SHP77 (cell line): ENCODE data around the gene AUTS2.
"Not testable (repeated sequence)": the region's sequence is repeated elsewhere in the genome, so short reads cannot be mapped to it uniquely, and the experiment has no call there.

Experiments
- DNase-seq, 2 experiments: peaks; one replicate each; lab custom pipeline; 2025; lab: John Stamatoyannopoulos, UW

The AUTS2 gene

DNA sequence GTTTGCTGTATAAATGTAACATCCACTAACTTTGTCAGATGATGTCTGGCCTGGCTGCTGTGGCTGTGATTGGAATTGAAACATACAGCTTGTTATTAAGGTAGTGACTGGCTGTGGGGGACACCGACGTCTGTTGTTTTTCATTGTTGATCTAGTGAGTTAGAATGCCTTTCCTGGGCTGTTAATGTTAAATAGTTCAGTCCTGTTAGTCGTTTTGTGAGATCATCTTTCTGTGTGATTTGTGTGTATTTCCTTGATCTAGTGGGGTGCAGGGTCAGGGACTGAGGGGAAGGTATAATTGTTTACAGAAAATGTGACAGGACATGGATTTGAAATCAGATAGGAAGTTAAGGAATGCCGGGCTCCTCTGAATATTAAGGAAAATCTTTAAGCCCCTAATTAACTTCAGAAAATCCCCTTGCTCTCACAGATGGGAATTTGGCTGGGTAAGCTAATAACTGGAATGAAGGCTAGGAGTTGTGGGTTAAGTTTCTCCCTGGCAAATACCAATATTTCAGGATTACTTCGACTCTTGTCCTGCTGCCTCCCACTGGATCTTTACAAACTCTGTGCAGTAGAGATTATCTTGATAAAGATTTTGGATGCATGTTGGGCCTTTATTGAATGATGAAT, 163.1 kb downstream of the AUTS2 start:
- DNase-seq: no peak

DNA sequence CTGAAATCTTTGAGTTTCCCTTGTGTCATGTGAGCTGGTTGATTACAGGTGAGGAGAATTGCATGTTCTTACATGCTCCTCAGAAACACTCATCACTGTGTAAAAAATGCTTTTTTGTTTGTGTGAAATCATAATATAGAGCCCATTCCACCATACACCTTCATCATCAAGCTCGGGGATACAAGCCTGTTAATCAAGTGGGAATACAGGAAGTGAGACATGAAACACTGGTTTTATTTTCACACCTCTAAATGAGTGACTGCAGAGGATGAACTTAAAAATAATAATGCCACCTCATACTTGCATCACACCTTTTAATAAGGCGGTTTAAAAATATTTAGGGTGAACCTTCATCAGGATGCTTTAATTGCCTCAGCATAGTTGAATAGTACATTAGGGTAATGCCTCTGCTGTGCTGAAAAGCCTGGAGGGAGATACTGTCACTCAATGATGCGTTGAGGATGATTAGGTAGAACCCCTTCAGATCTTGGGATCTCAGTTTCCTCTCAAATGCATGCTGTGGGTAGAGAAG, 164.6 kb downstream of the AUTS2 start:
- DNase-seq: no peak

DNA sequence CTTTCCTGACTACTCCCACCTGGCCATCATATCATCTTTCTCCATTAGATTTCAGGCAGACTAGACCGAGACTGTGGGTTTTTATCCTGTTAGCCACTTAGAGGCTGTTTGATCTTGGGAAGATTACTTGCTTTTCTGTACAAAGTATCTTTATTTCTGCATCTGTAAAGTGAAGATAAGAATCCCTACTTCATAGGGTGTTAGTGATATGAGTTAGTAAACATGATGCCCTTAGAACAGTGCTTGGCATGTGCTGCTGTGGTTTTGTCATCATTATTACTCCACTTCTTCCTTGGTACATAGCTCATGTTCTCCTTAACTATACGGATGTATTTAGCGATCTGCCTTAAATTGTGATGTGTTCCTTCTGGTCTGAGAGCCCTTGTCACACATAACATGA, 165.2 kb downstream of the AUTS2 start:
- no peak for DNase-seq

DNA sequence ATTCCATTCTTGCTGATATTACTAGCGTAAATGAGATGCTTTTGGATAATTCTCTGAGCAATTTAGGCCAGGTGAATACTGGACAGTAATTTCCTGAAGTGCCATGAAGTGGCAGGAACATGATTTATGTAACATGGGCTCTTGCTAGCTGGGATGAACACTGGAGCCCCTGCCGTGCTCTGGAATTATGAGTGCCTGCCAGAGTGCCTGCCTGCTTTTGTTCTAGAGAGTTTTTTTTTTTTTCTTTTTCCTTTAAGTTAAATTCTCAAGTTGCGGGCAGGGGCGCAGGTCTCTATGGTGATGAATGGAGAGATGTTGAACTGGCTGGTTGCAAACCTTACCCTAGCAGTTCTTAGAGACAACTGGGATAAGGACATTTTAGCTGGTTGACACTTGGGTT, 165.9 kb downstream of the AUTS2 start:
- DNase-seq: no peak

DNA sequence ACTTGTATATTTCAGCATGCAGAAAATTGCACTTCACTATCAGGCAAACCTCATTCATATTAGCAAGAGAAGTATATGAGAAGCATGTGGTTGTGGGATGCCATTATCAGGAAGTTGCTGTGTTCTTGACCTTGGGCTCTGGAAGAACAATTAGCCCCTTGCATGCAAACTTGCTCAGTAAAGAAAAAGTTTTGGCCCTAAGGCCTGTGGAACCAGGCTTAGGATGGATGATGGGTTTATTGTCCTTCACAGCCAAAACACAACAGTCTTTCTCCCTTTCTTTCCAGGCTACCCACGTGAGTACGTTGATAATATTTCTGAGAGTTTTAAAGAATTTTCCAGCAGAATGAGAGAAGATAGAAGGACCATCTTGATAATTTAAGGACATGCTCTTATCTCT, 166.4 kb downstream of the AUTS2 start:
- DNase-seq: no peak

DNA sequence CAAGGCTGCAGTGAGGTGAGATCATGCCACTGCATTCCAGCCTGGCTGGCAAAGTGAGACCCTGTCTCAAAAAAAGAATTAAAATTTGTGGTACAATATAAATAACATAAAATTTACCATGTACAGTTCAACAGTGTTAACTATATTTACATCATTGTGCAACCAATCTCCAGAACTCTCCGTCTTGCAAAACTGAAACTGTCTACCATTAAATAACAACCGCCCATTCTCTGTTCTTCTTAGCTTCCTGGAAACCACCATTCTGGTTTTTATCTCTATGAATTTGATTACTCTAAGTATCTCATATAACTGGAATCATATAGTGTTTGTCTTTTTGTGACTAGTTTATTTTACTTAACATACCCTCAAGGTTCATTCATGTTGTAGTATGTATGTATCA, 167.6 kb downstream of the AUTS2 start:
- no peak for DNase-seq

DNA sequence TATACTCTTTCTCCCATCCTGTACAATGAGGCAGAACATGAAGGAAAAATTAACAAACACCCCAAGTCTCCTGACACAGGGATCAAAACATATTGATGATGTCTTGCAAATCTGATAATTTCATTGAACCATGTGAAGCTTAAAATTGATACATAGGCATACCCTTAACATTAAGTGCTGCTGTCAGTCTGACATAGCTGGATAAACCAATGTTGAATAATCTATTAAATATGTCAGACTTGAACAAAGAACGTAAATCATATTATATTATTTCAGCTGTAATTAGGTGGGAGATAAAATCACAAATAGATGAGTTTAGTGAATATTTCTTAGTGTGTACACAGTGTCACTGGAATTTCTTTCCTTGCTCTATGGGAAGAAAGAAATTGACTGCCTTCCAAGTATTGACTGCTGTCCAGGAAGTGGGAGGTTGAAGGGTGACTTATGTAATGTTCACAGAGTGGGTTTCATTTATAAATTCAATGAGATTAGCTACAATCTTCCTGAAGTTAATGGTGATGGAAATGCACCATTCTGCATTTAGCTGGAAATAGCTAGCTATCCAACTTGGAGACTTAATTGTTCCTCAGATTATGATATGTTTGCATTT, 170.8 kb downstream of the AUTS2 start:
- DNase-seq: no peak

DNA sequence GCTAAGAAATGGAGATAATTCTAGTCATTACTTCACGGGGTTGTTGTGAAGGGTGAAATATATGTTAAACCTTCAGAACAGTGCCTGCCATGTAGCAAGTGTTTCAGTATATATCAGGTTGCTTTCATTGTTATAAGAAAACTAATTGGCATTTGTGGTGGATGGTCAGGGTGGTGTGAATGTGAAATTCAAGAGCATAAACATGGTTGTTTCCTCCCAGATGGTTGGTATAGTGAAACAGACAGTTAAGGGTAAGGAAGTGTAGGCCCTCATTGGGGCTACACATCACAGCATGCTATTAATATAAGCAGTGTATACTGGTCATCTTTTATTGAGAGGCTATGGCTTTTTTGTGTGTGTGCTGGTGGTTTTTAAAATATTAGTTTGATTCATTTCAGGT, 171.6 kb downstream of the AUTS2 start:
- no peak for DNase-seq

DNA sequence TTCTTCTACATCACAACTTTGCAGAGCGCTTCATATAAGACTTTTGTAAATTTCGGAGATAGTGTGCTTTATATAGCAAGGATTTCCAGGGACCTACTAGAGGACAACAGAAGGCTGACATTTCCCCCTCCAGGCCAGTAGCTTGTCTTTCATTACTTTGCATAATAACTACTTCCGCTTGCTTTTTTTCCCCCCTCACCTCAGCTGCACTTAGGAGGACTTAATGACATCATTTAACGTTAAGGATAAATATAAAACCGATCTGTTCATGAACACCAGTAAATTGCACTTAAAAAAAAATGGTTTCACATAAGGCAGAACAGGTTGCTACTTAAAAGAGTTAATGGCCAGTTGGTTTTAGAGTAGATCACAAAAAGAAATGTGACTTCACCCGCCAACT, 172.3 kb downstream of the AUTS2 start:
- DNase-seq: no peak

DNA sequence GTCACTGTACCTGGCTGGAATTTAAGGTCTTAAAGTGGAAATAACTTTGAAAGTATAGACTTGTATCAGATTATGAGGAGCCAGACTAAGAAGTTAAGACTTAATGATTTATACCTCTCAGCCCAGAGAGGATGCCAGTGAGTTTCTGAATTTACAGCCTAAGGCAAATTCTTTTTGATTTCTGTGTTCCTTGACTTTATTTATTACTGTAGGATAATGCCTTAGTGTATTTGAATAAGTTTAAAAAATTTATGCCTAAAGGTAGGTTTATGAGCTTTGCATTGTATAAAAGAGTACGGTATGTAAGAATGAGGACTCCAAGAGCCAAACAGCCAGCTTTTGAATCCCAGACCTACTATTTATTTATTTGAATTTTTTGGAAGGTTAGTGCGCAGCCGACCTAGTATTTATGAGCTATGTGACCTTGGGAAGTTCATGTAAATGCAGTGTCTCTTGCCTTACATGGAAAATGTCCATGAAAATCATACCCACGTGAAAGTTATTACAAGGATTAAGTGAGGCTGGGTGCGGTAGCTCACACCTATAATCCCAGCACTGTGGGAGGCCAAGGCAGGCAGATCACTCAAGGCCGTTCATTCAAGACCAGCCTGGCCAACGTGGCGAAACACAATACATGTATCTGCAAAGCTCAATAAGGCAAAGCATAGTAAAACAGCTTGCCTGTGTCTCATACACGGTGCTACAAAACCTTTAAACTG, 174.6 kb downstream of the AUTS2 start:
- no peak for DNase-seq

DNA sequence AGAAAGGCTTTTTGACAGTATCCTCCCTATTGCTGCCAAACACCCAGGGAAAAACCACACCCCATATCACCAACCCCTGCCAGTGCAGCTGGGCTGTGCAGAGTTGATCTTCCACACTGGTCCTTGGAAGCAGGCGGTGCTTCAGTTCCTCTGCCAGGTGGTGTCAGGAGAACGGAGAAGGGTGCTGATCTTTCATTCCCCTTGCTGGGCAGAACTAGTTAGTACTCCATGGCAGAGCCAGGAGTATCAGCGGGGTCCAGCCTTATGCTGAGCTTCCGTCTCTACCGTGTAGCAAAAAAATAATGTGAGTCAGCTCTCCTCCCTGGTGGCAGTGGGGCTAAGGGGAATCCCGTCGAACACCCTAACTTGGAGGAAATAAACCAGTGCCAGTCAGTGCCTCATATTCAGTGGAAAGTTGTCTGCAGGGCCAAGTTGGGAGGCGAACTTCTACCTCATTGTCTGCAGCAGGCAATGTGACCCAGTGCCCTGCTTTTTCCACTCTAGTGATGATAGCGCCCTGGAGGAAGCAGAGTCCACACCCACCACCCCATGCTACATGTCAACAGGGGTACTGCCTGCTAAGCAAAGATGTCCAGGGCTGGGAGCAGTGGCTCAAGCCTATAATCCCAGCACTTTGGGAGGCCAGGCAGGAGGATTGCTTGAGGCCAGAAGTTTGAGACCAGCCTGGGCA, 175.4 kb downstream of the AUTS2 start:
- no peak for DNase-seq

DNA sequence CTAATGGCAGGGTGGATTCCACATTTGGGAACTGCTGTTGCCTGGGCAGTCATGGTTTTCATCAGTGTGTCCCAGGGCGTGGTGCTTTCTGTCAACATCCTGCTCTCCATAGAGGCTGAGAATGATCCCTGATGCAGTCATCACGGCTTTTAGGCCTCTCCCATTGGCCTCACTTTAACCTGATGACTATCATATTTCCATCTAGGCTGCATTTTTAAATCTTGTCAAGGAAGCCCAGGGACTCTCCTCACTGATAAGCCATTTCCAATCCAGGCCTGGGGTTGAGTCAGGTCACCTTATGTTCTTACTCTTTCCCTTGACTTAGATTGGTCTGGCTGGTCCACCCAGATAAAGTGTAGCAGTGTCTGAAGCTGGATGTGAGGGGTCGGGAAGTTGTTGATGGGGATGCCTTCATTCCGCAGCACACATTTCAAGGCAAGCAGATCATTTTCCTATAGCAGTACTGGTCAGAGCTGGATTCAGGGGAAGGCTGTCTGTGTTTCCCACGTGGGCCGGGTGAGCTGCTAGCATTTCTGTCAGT, 177.0 kb downstream of the AUTS2 start:
- DNase-seq: no peak

DNA sequence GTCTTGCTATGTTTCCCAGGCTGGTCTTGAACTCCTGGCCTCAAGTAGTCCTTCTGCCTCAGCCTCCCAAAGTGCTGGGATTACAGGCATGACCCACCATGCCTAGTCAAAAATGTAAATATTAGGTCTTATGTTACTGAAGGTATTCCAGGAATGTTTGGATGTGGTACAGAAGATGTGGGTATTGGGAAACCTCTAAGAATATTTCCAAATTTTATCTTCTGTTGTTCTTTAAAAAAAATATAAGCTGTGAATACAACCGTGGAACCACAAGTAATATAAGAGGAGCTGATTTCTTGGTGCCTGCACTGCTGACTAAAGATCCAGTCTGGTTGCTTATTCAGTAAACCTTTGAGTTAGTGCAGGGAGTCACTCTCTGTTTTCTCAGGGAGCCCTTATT, 178.3 kb downstream of the AUTS2 start:
- DNase-seq: no peak

DNA sequence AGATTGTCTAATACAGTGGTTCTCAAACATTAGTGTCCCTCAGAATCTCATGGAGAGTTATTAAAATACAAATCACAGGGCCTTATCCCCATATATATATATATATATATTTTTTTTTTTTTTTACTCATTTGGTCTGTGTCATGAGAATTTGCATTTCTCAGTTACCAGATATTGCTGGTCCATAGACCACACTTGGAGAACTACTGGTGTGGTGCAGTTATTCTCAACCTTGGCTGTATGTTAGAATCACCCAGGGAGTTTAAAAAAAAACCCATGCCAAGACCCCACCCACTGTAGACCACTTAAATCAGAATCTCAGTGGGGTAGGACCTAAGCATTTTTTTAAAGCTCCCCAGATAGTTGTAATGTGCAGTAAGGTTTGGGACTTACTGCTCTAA, 179.9 kb downstream of the AUTS2 start:
- DNase-seq: no peak

DNA sequence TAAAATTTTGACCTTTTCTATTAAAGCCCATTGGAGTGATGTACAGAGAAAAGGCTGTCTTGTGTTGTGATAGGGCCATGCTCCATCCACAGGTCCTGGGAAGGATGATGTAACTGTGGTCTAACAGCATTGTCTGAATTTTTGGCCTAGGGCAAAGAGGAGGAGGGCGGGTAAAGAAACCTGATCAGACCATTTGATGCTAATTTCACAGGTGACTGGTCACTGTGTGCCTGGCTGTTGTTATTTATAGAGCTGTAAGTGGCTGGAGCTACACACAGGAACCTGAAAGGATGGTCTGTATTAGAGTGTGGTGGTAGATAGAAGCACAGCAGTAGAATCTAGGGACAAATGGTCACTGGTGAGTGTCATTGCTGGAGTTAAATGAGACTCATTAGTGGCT, 182.1 kb downstream of the AUTS2 start:
- DNase-seq: peak in 1 of 2 experiments; percentile 22

DNA sequence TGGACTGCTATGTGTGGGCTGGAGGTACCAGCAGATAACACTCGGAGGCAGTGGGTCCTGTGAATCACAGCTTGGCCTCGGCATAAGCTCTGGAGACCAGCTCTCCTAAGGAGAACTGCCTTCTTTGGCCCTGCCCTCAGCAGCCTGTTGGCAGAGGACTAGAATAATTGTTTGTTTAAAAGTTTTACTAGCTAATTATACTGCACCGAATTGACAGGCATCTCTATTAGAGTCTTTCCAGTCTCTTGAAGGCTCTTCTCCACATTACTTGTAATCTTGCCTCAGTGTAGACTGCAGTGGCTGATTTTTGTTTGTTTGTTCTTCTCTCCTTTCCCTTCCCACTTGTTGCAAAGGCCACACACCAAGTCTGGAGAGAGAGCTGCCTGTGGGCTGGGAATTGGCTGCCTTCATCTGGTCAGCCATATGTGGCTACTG, 183.2 kb downstream of the AUTS2 start:
- DNase-seq: no peak

DNA sequence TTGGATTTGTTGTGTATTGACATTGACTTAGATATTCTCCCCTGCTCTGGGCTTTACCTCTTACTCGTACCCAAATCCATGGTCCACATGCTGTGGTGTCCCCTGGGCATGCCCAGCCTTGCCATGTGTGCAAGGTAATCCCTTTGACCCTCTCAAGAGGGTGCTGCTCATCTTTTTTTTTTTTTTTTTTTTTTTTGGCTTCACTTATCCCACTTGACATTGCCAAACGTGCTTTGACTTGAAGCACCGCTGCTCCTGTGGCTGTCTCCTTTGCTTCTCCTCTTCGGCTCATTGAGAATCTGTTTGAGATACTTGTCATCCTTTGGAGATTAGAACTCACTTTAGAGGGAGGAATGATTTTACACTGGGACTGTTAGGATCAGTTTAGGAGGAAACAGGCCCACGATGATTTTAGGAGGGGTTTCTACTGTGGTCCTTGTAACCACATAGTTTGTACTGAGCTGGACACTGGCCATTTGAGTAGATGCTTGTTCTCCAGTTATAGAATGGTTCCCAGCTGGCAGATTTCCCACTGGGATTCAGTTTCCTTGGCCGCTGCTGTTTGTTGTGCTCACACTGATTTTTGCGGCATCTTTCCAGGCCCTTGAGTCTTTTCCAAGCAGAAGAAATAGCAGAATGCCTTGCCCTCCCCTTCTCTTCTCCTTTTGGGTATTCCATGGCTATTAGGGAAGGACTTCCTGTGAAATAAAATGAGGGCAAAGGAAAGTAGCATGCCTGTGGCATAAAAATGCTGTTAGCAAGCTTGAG, 184.8 kb downstream of the AUTS2 start:
- no peak for DNase-seq

DNA sequence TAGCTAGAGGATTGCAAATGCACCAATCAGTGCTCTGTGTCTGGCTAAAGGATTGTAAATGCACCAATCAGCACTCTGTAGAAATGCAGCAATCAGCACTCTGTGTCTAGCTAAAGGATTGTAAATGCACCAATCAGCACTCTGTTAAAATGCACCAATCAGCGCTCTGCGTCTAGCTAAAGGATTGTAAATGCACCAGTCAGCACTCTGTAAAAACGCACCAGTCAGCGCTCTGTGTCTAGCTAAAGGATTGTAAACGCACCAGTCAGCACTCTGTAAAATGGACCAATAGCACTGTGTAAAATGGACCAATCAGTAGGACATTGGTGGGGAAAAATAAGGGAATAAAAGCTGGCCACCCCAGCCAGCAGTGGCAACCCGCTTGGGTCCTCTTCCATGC, 187.9 kb downstream of the AUTS2 start:
- DNase-seq: not testable (repeated sequence)

DNA sequence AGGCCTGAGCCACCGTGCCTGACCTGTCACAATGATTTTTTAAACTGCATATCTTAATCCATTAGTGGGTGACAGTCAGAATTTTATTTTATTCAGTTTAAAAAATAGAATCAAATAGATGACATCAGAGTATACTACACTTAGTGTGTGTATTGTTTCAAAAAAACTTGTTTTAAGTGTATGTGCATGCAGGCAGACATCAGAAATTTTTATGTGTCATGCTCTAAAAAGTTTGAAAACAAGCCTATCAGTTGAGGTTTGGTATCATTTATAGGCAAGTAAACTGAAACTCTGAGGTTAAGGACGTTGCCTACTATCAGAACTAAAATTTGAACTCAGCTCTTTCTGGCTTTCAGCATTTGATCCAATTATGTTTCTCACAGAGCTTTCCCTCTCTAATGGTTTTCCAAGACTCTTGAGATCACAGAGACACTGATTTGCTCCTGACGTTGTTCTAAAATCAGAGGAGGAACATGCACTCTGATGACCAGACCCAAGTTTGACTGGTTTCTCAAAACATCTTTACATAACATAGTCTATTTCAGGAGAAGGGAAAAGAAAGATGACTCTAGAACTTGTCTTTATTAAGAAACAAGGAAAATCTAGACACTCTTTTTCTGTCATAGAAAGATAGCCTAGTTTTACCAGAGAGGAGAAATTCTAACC, 188.6 kb downstream of the AUTS2 start:
- DNase-seq: no peak

DNA sequence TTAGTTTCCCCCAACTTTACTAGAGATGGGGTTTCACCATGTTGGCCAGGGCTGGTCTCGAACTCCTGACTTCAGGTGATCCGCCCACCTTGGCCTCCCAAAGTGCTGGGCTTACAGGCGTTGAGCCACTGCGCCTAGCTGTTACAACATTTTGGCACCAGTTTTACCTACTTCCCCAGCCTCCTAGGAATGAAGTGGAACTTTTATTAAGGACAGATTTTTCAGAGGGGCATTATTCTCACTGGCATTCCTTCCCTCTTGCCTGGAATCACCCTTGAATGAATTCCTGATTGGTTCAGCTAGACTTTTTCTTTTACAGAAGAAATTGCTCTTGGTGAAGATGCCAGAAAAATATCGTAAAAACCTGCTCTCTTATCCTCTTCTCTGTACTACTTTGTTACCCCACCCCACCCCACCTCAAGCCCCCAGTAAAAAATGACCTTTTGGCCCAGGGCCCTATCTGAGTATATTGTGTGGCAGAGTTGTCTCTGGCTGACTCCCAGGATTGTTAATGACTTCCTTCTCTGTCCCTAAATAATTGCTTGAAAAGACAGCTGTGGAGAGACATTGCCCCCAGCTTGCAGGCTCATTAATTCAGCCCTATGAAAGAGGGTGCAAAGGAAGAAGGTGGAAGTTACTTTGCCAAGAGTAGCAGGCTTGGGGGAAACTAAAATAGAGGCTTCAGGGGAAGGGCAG, 189.6 kb downstream of the AUTS2 start:
- no peak for DNase-seq
